Trophoblast cell (in vitro differentiated cells and primary cell): ENCODE results near the gene CACNG8.

Experiments
- DNase-seq, 2 donors: peaks; one replicate each; pipeline ENCODE4 v3.0.0-alpha.2; 2016
- H2AFZ ChIP-seq: 2 replicates; pipeline ENCODE4 v1.6.1; 2013; ENCODE audit warnings: low read length, moderate library complexity, mild to moderate bottlenecking; ENCODE audit not compliant: insufficient read depth, poor library complexity
- H2AK5ac ChIP-seq: 2 replicates; pipeline ENCODE4 v1.6.1; 2013; ENCODE audit warnings: mild to moderate bottlenecking, low read length
- H2BK120ac ChIP-seq: 2 replicates; pipeline ENCODE4 v1.6.1; 2013; ENCODE audit warnings: low read length, mild to moderate bottlenecking, moderate library complexity; ENCODE audit not compliant: insufficient read depth, poor library complexity
- H2BK12ac ChIP-seq: 2 replicates; pipeline ENCODE4 v1.6.1; 2013; ENCODE audit warnings: mild to moderate bottlenecking, low read length, moderate library complexity
- H2BK5ac ChIP-seq: 2 replicates; pipeline ENCODE4 v1.6.1; 2013; ENCODE audit warnings: low read length, low read depth, moderate library complexity, mild to moderate bottlenecking; ENCODE audit not compliant: poor library complexity
- H3K14ac ChIP-seq: 2 replicates; pipeline ENCODE4 v1.6.1; 2013; ENCODE audit warnings: mild to moderate bottlenecking, low read length
- H3K18ac ChIP-seq: 2 replicates; pipeline ENCODE4 v1.6.1; 2013; ENCODE audit warnings: mild to moderate bottlenecking, low read length
- H3K23ac ChIP-seq: 2 replicates; pipeline ENCODE4 v1.6.1; 2013; ENCODE audit warnings: low read length
- H3K27ac ChIP-seq: 2 replicates; pipeline ENCODE4 v1.5.1; 2013; ENCODE audit warnings: low read depth, mild to moderate bottlenecking, inconsistent platforms, low read length, moderate library complexity
- H3K27me3 ChIP-seq: 2 replicates; pipeline ENCODE4 v1.6.1; 2013; ENCODE audit warnings: inconsistent platforms, mild to moderate bottlenecking, low read length, moderate library complexity; ENCODE audit not compliant: insufficient read depth
- H3K36me3 ChIP-seq, 2 experiments: 1 replicate in 1 of 2; 2 replicates in 1 of 2; pipeline ENCODE4 v1.6.1; 2013; ENCODE audit warnings: low read length in 2 of 2, mild to moderate bottlenecking in 2 of 2, moderate library complexity in 1 of 2; ENCODE audit not compliant: insufficient read depth in 2 of 2, control insufficient read depth in 1 of 2
- H3K4ac ChIP-seq: 2 replicates; pipeline ENCODE4 v1.6.1; 2013; ENCODE audit warnings: low read depth, mild to moderate bottlenecking, low read length, moderate library complexity
- H3K4me1 ChIP-seq, 2 experiments: 1 replicate in 1 of 2; 2 replicates in 1 of 2; pipeline ENCODE4 v1.6.1; 2013; ENCODE audit warnings: low read length in 2 of 2, mild to moderate bottlenecking in 2 of 2, moderate library complexity in 1 of 2; ENCODE audit not compliant: insufficient read depth in 2 of 2, control insufficient read depth in 1 of 2
- H3K4me2 ChIP-seq: 2 replicates; pipeline ENCODE4 v1.6.1; 2013; ENCODE audit warnings: inconsistent platforms, mild to moderate bottlenecking, low read length, moderate library complexity
- H3K4me3 ChIP-seq: 2 replicates; pipeline ENCODE4 v1.5.1; 2013; ENCODE audit warnings: mild to moderate bottlenecking, low read depth, low read length, inconsistent platforms
- H3K79me1 ChIP-seq: one replicate; pipeline ENCODE4 v1.6.1; 2013; ENCODE audit warnings: low read length
- H3K79me2 ChIP-seq: 2 replicates; pipeline ENCODE4 v1.6.1; 2013; ENCODE audit warnings: low read length, mild to moderate bottlenecking; ENCODE audit not compliant: control insufficient read depth, insufficient read depth, poor library complexity
- H3K9ac ChIP-seq: 2 replicates; pipeline ENCODE4 v1.6.1; 2013; ENCODE audit warnings: mild to moderate bottlenecking, low read length
- H3K9me3 ChIP-seq: 2 replicates; pipeline ENCODE4 v1.6.1; 2013; ENCODE audit warnings: low read depth, mild to moderate bottlenecking, control low read depth, inconsistent platforms, low read length; ENCODE audit not compliant: insufficient read depth
- H4K12ac ChIP-seq: 2 replicates; pipeline ENCODE4 v1.6.1; 2013; ENCODE audit warnings: low read depth, mild to moderate bottlenecking, low read length, moderate library complexity
- H4K8ac ChIP-seq: 2 replicates; pipeline ENCODE4 v1.6.1; 2013; ENCODE audit warnings: low read depth, mild to moderate bottlenecking, low read length, moderate library complexity
- H4K91ac ChIP-seq: one replicate; pipeline ENCODE4 v1.6.1; 2013; ENCODE audit warnings: low read depth, mild to moderate bottlenecking, low read length, moderate library complexity
- WGBS: extraction: QIAGEN DNeasy Blood & Tissue Kit; methylation state at CpG from one replicate; pipeline ENCODE4 v1.1.7; 2013; ENCODE audit warnings: missing lambda C conversion rate; ENCODE audit not compliant: insufficient read length, insufficient coverage; ENCODE audit errors: extremely low coverage; 5-methylcytosine and 5-hydroxymethylcytosine counted together

The CACNG8 gene

GRCh38 chr19:53989600-53990533 is 27.1 kb downstream of the CACNG8 start:
- H3K4ac ChIP-seq = no peak overlapping the region
- H4K12ac ChIP-seq = no peak overlapping the region
- no peak overlapping the region for H2BK12ac ChIP-seq
- no peak overlapping the region for H2BK5ac ChIP-seq
- H3K79me2 ChIP-seq = no peaks in the 10 kb centered on the region
- H3K27ac ChIP-seq = no peak overlapping the region
- H3K4me1 ChIP-seq = peaks cover 0 to 7% of the 10 kb centered on the region in 2 experiments
- no peak overlapping the region for H3K4me3 ChIP-seq
- DNase-seq = no peak
- no peak overlapping the region for H2AK5ac ChIP-seq
- H3K9me3 ChIP-seq = peaks cover 2% of the 10 kb centered on the region
- H3K27me3 ChIP-seq = peaks cover 12% of the 10 kb centered on the region
- no peak overlapping the region for H2AFZ ChIP-seq
- H3K23ac ChIP-seq = no peak overlapping the region
- no peak overlapping the region for H3K9ac ChIP-seq
- no peak overlapping the region for H2BK120ac ChIP-seq
- H3K4me2 ChIP-seq = no peak overlapping the region
- H3K18ac ChIP-seq = no peak overlapping the region
- no peak overlapping the region for H4K91ac ChIP-seq
- H3K79me1 ChIP-seq = no peaks in the 10 kb centered on the region
- no peak overlapping the region for H4K8ac ChIP-seq
- no peaks in the 10 kb centered on the region for H3K36me3 ChIP-seq
- no peak overlapping the region for H3K14ac ChIP-seq
- no CpG with 5 or more reads among the region's 22 CpGs for WGBS

DNA sequence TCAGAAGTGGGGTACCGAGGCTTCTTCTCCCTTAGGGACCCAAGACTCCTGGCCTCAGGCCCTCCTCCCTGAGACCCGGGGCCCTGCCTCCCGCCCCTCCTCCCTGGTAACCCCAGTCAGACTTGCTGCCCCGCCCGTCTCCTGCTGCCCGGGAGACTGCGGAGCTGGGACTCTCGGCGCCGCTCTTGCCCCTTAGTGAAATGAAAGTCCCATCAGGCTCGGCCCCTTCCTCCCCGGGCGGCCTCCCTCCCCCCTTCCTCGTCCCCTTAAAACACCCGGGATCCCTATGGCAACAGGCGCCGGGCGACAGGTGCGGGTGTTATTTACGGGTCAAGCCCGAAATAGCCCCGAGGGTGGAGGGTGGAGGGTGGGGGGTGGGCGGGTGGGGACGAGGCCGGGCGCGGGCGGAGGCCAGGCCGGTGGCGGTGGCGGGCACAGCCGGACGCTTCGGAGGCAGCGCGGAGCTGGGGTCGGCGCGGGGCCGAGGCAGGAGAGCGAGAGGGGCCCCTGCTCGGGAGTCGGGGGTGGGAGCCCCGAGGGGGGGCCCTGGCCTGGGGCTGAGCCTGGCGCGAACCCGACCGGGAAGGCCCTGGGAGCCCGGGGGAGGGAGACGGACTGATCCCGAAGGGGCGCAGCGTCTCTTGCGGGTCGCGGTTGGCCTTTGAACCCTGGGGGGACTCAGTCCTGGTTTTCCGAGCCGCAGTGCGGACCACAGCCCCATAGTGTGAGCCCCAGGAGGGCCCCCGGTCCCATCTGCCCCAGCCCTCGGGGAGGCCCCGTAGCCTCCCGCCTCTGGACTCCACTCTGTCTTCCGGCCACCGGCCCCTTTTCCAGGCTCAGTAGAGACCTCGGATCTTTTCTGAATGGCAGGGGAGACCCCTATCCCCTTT is 28.7 kb downstream of the CACNG8 start, which contains the start of gene CACNG6:
Gene CACNG6 (plus strand): TSS at position 414 of the 890 bp plus-strand sequence. CDS start 1,241 bp downstream, outside the sequence.
- H3K4me3 ChIP-seq = no peak within 1 kb of the TSS
- peak within 1 kb of the TSS; percentile 9 for H2AFZ ChIP-seq
- H2BK120ac ChIP-seq = no peak within 1 kb of the TSS
- no peak within 1 kb of the TSS for H3K27ac ChIP-seq
- H3K9ac ChIP-seq = no peak within 1 kb of the TSS
- H3K36me3 ChIP-seq = no peaks in the 10 kb centered on the region
- peak within 1 kb of the TSS; percentile 68 for H3K4me2 ChIP-seq
- no peak within 1 kb of the TSS for H3K18ac ChIP-seq
- no peak within 1 kb of the TSS for H3K4ac ChIP-seq
- H3K79me2 ChIP-seq = no peaks in the 10 kb centered on the region
- peaks cover 2% of the 10 kb centered on the region for H3K9me3 ChIP-seq
- H3K4me1 ChIP-seq = peaks cover 0 to 7% of the 10 kb centered on the region in 2 experiments
- no CpG with 5 or more reads among the region's 66 CpGs for WGBS
- H2AK5ac ChIP-seq = no peak within 1 kb of the TSS
- no peak within 1 kb of the TSS for H2BK5ac ChIP-seq
- H4K91ac ChIP-seq = no peak within 1 kb of the TSS
- no peak within 1 kb of the TSS for H4K12ac ChIP-seq
- no peaks in the 10 kb centered on the region for H3K79me1 ChIP-seq
- H3K27me3 ChIP-seq = peaks cover 12% of the 10 kb centered on the region
- no peak for DNase-seq
- H3K14ac ChIP-seq = no peak within 1 kb of the TSS
- H2BK12ac ChIP-seq = no peak within 1 kb of the TSS
- H4K8ac ChIP-seq = peak within 1 kb of the TSS; percentile 34
- no peak within 1 kb of the TSS for H3K23ac ChIP-seq

- H3K36me3 ChIP-seq = no peaks in the 10 kb centered on the region
- H4K8ac ChIP-seq = no peak overlapping the region
- no peak overlapping the region for H4K12ac ChIP-seq
- no peak overlapping the region for H2AFZ ChIP-seq
- H3K4me2 ChIP-seq = no peak overlapping the region
- H3K4ac ChIP-seq = no peak overlapping the region
- H3K18ac ChIP-seq = no peak overlapping the region
- no peak overlapping the region for H3K9ac ChIP-seq
- H3K79me2 ChIP-seq = no peaks in the 10 kb centered on the region
- H3K23ac ChIP-seq = no peak overlapping the region
- no peaks in the 10 kb centered on the region for H3K79me1 ChIP-seq
- WGBS = no CpG with 5 or more reads among the region's 9 CpGs
- H2AK5ac ChIP-seq = no peak overlapping the region
- H4K91ac ChIP-seq = no peak overlapping the region
- H3K9me3 ChIP-seq = peaks cover 2% of the 10 kb centered on the region
- peaks cover 12% of the 10 kb centered on the region for H3K27me3 ChIP-seq
- no peak overlapping the region for H3K4me3 ChIP-seq
- no peak overlapping the region for H3K27ac ChIP-seq
- peaks cover 0 to 7% of the 10 kb centered on the region in 2 experiments for H3K4me1 ChIP-seq
- no peak overlapping the region for H2BK12ac ChIP-seq
- no peak for DNase-seq
- no peak overlapping the region for H3K14ac ChIP-seq
- no peak overlapping the region for H2BK120ac ChIP-seq
- H2BK5ac ChIP-seq = no peak overlapping the region
Measured at GRCh38 chr19:53992211-53992610, 29.5 kb downstream of the CACNG8 start.

GRCh38 chr19:53992815-53993214 is 30.1 kb downstream of the CACNG8 start:
- H3K14ac ChIP-seq = no peak overlapping the region
- H4K12ac ChIP-seq = no peak overlapping the region
- no peak overlapping the region for H3K4me2 ChIP-seq
- H2BK120ac ChIP-seq = no peak overlapping the region
- no peak overlapping the region for H4K91ac ChIP-seq
- H3K36me3 ChIP-seq = no peaks in the 10 kb centered on the region
- no peak overlapping the region for H2AFZ ChIP-seq
- H3K27ac ChIP-seq = no peak overlapping the region
- no peaks in the 10 kb centered on the region for H3K79me2 ChIP-seq
- no peak overlapping the region for H3K23ac ChIP-seq
- no peak overlapping the region for H2BK12ac ChIP-seq
- WGBS = no CpG with 5 or more reads among the region's 43 CpGs
- no peak for DNase-seq
- peaks cover 0 to 7% of the 10 kb centered on the region in 2 experiments for H3K4me1 ChIP-seq
- peaks cover 12% of the 10 kb centered on the region for H3K27me3 ChIP-seq
- H3K9me3 ChIP-seq = peaks cover 2% of the 10 kb centered on the region
- no peak overlapping the region for H3K4me3 ChIP-seq
- no peak overlapping the region for H2BK5ac ChIP-seq
- H2AK5ac ChIP-seq = no peak overlapping the region
- no peak overlapping the region for H3K4ac ChIP-seq
- no peaks in the 10 kb centered on the region for H3K79me1 ChIP-seq
- H3K9ac ChIP-seq = no peak overlapping the region
- H4K8ac ChIP-seq = no peak overlapping the region
- no peak overlapping the region for H3K18ac ChIP-seq
